ENCODE results near the gene PDE4C.

The PDE4C gene

GRCh38 chr19:18194554-18195238 lies 31.5 kb downstream of the PDE4C start:
- DNase-seq, result peak; percentile 36

- DNase-seq, result no peak
These were observed 32.1 kb downstream of the PDE4C start for GRCh38 chr19:18194181-18194530.

DNA sequence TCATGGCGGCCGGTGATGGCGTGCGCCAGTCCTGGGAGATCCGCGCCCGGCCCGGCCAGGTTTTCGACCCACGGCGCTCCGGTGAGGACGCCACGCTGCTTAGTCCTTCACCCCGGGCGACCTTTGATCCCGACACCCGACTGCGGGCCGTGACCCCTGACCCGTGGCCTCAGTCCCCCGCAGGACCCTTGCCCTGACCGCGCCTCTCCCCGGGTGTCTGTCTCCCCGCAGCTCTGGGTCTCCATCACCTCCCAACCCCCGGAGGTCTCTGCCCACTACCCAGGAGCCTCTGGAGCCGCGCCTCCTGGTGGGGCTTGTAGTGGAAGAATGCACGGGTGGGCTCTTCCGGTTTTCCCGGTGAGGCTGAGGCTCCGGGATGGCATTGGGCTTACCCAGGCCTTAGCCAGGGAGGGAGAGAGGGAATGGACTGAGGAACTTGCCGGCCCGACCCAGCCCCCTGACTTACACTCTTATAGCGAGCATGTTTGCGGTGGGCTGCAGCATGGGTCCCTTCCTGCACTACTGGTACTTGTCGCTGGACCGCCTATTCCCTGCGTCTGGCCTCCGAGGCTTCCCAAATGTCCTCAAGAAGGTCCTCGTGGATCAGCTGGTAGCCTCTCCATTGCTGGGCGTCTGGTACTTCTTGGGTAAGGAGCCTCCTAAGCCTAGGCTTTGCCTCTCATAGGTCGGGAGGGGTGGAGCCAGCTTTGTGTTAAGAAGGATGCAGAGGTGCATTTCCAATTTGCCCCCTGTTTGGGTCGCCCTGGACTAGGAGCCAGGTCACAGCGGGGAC lies 32.7 kb downstream of the PDE4C start:
- no peak for DNase-seq

DNA sequence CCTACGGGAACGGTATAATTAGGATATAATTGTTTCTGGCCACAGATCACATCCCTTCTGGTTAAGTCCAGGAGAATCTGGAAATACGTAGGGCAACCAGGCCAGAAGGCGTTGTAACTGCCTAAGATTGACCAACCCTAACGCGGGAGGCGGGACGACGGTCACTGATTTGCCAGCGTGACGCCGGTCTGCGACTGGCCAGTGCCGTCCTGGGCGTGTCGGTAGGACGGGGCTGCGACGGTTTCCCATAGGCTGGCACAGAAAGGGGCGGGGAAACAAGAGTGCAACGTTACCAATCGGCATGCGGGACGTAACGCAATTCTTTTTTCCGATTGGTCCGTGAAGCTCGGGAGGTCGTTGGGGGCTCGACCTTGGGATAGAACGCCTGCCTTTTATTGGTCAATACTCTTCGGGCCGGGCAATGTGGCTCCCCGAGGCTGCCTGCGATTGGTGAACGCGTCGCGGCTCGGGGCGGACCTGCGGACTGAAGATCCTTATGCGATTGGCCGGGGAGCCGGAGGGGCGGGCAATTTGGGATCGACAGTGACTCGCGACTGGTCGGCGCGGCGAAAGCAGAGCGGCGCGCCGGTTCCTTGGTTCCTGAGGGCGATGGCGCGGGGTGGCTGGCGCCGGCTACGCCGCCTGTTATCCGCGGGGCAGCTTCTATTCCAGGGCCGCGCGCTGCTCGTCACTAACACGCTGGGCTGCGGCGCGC lies 33.4 kb downstream of the PDE4C start, which contains the start of gene MPV17L2:
TSS of gene MPV17L2 (plus strand) at position 546 of the 715 bp plus-strand sequence. CDS start at position 610, 64 bp downstream.
- DNase-seq, result peak; percentile 100

GRCh38 chr19:18191640-18192062 lies 34.6 kb downstream of the PDE4C start:
- no peak for DNase-seq

- no peak for DNase-seq
These were observed 36.0 kb downstream of the PDE4C start for GRCh38 chr19:18190278-18190677.

- no peak for DNase-seq
These were observed 40.7 kb downstream of the PDE4C start for GRCh38 chr19:18185538-18185937.

DNA sequence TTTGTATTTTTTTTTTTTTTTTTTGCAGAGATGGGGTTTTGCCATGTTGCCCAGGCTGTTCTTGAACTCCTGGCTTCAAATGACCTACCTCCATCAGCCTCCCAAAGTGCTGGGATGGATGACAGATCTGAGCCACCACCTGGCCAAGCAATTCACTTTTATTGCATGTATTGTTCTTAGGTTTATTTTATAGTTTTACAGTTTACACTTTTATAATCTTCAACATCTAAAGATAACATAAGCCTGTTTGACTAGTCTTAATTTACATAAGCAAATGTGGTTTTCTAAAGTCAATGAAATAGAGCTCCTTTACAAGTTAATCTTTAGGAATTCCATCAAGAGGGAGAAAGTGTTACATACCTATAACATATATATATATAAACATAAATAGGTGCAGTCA lies 42.7 kb downstream of the PDE4C start:
- DNase-seq, result no peak

DNA sequence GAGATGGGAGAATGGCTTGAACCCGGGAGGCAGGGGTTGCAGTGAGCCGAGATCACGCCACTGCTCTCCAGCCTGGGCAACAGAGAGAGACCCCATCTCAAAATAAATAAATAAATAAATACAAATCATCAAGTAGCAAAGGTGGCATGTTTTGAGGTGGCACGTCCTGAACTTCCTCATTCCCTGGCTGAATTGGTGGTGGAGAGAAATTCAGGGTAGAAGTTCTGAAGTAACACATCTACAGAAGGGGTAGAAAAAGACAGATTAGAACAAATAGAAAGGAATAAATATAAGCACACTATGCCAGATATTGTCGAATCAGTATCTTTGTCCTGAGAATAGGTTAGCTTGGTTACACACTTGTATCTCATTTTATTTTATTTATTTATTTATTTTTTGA lies 46.3 kb downstream of the PDE4C start:
- no peak for DNase-seq

DNA sequence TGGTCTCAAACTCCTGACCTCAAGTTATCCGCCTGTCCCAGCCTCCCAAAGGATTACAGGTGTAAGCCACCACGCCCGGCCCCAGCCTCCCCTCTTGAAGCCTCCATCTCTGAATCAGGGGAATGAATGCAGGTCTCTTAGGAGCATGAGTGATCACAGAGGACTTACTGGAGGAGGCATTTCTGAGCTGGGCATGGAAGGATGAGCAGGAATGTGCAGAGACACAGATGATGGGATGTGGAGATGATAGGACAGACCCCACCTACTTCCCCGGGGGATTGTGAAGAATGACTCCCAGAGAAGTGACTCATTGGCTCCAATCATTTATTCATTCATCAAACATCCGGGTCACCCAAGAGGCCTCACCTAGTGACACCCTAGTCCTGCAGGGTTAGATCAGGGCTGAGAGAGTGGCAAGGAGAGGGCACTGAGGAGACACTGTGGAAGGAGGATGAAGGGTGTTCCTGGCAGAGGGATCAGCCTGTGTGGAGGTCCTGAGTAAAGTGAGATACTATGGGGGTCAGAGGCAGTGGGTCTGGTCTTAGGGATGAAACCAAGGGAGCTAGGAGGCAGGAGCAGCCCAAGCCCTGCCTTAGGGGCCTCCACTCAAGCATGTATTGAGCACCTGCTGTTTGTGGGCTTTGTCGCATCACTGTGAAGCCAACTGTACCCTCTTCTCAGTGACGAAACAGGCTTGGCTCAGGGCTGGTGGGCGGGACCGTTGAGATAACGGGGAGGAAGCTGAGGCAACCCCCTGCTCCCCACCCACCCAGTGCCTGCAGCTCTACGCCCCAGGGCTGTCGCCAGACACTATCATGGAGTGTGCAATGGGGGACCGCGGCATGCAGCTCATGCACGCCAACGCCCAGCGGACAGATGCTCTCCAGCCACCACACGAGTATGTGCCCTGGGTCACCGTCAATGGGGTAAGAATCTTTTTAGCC lies 49.6 kb downstream of the PDE4C start:
- no peak for DNase-seq

- no peak for DNase-seq
These were observed 51.3 kb downstream of the PDE4C start for GRCh38 chr19:18174983-18175382.
